Endothelial cell (in vitro differentiated cells): ENCODE data around the gene LRRIQ1. TPM values are rescaled to one million over a fixed set of nuclear protein-coding genes. Genes with fewer than 3 reads are reported as not detected.
"Not testable (repeated sequence)": the region's sequence is repeated elsewhere in the genome, so short reads cannot be mapped to it uniquely, and the experiment has no call there.

ENCODE experiments used
- DNase-seq: peaks from one replicate; pipeline ENCODE4 v3.0.0; 2021; ENCODE audit warnings: low spot score
- H3K27ac Mint-ChIP-seq: one replicate; pipeline ENCODE4 v1.8.0; 2021; ENCODE audit warnings: mixed read lengths, inconsistent platforms; ENCODE audit not compliant: unreplicated experiment
- H3K27me3 Mint-ChIP-seq: one replicate; pipeline ENCODE4 v1.8.0; 2021; ENCODE audit warnings: mild to moderate bottlenecking, moderate library complexity, mixed read lengths, inconsistent platforms; ENCODE audit not compliant: unreplicated experiment
- H3K36me3 Mint-ChIP-seq: one replicate; pipeline ENCODE4 v1.8.0; 2021; ENCODE audit warnings: mild to moderate bottlenecking, low read depth, mixed read lengths, inconsistent platforms; ENCODE audit not compliant: unreplicated experiment
- H3K4me1 Mint-ChIP-seq: one replicate; pipeline ENCODE4 v1.8.0; 2021; ENCODE audit warnings: mild to moderate bottlenecking, mixed read lengths, inconsistent platforms; ENCODE audit not compliant: unreplicated experiment
- H3K4me3 Mint-ChIP-seq: one replicate; pipeline ENCODE4 v1.8.0; 2021; ENCODE audit warnings: mild to moderate bottlenecking, mixed read lengths, inconsistent platforms; ENCODE audit not compliant: unreplicated experiment
- H3K9me3 Mint-ChIP-seq: one replicate; pipeline ENCODE4 v1.8.0; 2021; ENCODE audit warnings: mixed read lengths, inconsistent platforms; ENCODE audit not compliant: unreplicated experiment
- total RNA-seq: library from RNA; stranded (reverse); fragmentation: NEBNext Ultra II Directional; extraction: Animal tissue kit (Norgen Biotek cat#: 25700); gene quantifications from one replicate; pipeline ENCODE4 v1.2.1, GENCODE V29; 2021; ENCODE audit not compliant: unreplicated experiment
- TF ChIP-seq, protein P1 (sequence below): fragments of 200-600 bp; sonication (generic); IDR thresholded peaks from one replicate; pipeline ENCODE4 v1.5.0; 2021; ENCODE audit warnings: antibody characterized with exemption; ENCODE audit not compliant: unreplicated experiment

Gene LRRIQ1
- total RNA-seq, 1 donor from 2014 or later: 1.1 TPM

DNA sequence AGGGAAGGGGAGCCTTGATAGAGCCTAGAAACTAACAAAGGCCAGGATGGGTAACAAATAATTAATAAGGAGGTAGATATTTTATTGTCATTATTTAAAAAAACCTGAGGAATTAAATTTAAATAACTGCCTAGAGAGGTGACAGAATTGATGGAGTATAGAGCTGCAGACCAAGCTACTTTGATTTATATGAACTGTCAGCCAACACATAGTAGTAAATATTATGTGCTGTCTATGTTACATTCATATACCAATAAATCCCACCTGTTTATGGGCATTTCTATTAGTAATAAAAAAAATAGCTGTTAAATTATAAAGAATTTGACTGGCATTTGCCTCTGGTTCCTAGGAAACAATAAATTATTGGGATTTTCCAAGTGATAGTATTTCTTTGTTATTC, 37.8 kb upstream of the LRRIQ1 start:
- TF ChIP-seq, protein P1, sequence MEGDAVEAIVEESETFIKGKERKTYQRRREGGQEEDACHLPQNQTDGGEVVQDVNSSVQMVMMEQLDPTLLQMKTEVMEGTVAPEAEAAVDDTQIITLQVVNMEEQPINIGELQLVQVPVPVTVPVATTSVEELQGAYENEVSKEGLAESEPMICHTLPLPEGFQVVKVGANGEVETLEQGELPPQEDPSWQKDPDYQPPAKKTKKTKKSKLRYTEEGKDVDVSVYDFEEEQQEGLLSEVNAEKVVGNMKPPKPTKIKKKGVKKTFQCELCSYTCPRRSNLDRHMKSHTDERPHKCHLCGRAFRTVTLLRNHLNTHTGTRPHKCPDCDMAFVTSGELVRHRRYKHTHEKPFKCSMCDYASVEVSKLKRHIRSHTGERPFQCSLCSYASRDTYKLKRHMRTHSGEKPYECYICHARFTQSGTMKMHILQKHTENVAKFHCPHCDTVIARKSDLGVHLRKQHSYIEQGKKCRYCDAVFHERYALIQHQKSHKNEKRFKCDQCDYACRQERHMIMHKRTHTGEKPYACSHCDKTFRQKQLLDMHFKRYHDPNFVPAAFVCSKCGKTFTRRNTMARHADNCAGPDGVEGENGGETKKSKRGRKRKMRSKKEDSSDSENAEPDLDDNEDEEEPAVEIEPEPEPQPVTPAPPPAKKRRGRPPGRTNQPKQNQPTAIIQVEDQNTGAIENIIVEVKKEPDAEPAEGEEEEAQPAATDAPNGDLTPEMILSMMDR: no peak

DNA sequence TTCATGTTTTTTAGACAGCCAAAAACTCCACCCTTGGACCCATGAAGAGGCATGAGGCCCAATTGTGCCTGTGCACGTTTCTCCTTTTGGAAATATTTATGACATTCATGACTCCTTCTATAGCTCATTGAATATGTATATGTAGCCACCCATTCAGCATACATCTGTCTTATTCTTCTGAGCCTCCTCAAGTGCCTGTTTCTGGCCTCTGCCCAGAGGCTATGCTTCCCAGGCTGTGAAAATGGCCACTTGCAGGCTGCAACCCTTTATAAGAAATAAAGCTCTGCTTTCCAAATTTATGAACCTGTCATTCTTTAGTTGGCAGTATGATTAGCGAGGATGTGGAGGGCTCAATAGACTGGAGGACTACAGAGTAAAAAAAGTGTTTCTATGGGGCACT, 35.4 kb upstream of the LRRIQ1 start:
- Mint-ChIP-seq H3K27ac (no peak overlapping the region), H3K4me1 (peaks cover 4% of the 10 kb centered on the region), H3K27me3 (no peaks in the 10 kb centered on the region), H3K4me3 (no peak overlapping the region), H3K36me3 (no peaks in the 10 kb centered on the region), H3K9me3 (no peaks in the 10 kb centered on the region)
- TF ChIP-seq, protein P1: no peak
- DNase-seq: no peak

More for the DNA sequence above, 37.8 kb upstream of the LRRIQ1 start:
- peaks cover 4% of the 10 kb centered on the region for H3K4me1 Mint-ChIP-seq
- H3K9me3 Mint-ChIP-seq: no peaks in the 10 kb centered on the region
- DNase-seq: no peak
- H3K27me3 Mint-ChIP-seq: no peaks in the 10 kb centered on the region
- no peaks in the 10 kb centered on the region for H3K36me3 Mint-ChIP-seq
- no peak overlapping the region for H3K4me3 Mint-ChIP-seq
- no peak overlapping the region for H3K27ac Mint-ChIP-seq

DNA sequence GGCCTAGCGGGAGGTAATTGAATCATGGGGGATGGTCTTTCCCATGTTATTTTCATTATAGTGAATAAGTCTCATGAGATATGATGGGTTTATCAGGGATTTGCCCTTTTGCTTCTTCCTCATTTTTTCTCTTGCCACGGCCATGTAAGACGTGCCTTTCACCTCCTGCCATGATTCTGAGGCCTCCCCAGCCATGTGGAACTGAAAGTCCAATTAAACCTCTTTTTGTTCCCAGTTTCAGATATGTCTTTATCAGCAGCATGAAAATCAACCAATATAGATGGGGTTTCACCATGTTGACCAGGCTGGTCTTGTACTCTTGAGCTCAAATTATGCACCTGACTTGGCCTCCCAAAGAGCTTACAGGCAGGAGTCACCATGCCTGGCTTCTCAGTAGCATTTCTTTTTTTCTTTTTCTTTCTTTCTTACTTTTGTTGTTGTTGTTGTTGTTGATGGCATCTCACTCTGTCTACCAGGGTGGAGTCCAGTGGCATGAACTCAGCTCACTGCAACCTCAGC, 33.3 kb upstream of the LRRIQ1 start:
- H3K4me3 Mint-ChIP-seq: no peak overlapping the region
- H3K4me1 Mint-ChIP-seq: no peaks in the 10 kb centered on the region
- H3K27ac Mint-ChIP-seq: no peak overlapping the region
- no peaks in the 10 kb centered on the region for H3K36me3 Mint-ChIP-seq
- TF ChIP-seq, protein P1: no peak
- no peaks in the 10 kb centered on the region for H3K9me3 Mint-ChIP-seq
- DNase-seq: no peak
- H3K27me3 Mint-ChIP-seq: no peaks in the 10 kb centered on the region

DNA sequence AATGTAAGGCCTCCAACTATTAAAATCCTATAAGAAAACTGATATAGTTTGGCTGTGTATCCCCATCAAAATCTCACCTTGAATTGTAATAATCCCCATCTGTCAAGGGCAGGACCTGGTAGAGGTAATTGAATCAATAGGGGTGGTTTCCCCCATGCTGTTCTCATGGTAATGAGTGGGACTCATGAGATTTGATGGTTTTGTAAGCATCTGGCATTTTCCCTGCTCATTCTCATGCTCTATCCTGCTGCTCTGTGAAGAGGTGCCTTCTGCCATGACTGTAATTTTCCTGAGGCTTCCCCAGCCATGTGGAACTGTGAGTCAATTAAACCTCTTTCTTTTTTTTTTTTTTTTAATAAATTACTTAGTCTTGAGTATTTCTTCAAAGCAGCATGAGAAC, 31.9 kb upstream of the LRRIQ1 start:
- H3K36me3 Mint-ChIP-seq: no peaks in the 10 kb centered on the region
- no peaks in the 10 kb centered on the region for H3K4me1 Mint-ChIP-seq
- H3K27me3 Mint-ChIP-seq: no peaks in the 10 kb centered on the region
- TF ChIP-seq, protein P1: no peak
- DNase-seq: no peak
- no peak overlapping the region for H3K27ac Mint-ChIP-seq
- H3K4me3 Mint-ChIP-seq: no peak overlapping the region
- no peaks in the 10 kb centered on the region for H3K9me3 Mint-ChIP-seq

DNA sequence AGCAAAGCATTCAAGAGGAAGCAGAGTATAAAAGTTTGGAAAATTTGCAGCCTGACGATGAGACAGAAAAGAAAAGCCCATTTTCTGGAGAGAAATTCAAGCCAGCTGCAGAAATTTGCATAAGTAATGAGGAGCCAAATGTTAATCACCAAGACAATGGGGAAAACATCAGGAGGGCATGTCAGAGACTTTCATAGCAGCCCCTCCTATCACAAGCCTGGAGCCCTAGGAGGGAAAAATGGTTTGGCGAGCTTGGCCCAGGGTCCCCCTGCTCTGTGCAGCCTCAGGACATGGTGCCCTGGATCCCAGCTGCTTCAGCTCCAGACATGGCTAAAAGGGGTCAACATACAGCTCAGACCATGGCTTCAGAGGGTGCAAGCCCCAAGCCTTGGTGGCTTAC, 31.1 kb upstream of the LRRIQ1 start:
- H3K27me3 Mint-ChIP-seq, DNase-seq, H3K4me3 Mint-ChIP-seq: not testable (repeated sequence)

DNA sequence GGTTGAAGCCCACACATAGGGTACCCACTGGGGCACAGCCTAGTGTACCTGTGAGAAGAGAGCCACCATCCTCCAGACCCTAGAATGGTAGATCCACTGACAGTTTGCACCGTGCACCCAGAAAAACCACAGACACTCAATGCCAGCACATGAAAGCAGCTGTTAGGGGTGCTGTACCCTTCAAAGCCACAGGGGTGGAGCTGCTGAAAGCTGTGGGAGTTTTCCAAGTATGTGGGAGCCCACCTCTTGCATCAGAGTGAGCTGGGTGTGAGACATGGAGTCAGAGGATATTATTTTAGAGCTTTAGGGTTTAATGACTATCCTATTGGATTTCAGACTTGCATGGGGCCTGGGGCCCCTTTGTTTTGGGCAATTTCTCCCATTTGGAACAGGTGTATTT, 30.5 kb upstream of the LRRIQ1 start:
- TF ChIP-seq, protein P1: no peak
- Mint-ChIP-seq H3K4me1 (no peaks in the 10 kb centered on the region), H3K27ac (no peak overlapping the region), H3K9me3 (no peaks in the 10 kb centered on the region), H3K36me3 (no peaks in the 10 kb centered on the region), H3K4me3 (no peak overlapping the region), H3K27me3 (no peaks in the 10 kb centered on the region)
- no peak for DNase-seq

More for the DNA sequence above, 31.1 kb upstream of the LRRIQ1 start:
- not testable (repeated sequence) for H3K27ac Mint-ChIP-seq, H3K4me1 Mint-ChIP-seq, H3K9me3 Mint-ChIP-seq, H3K36me3 Mint-ChIP-seq
